ENCODE measurements around the gene SPATA9.
A peak's percentile ranks its signal among the peaks of the same experiment; 100 is the strongest.
"Not testable (repeated sequence)": the region's sequence is repeated elsewhere in the genome, so short reads cannot be mapped to it uniquely, and the experiment has no call there.

The SPATA9 gene

DNA sequence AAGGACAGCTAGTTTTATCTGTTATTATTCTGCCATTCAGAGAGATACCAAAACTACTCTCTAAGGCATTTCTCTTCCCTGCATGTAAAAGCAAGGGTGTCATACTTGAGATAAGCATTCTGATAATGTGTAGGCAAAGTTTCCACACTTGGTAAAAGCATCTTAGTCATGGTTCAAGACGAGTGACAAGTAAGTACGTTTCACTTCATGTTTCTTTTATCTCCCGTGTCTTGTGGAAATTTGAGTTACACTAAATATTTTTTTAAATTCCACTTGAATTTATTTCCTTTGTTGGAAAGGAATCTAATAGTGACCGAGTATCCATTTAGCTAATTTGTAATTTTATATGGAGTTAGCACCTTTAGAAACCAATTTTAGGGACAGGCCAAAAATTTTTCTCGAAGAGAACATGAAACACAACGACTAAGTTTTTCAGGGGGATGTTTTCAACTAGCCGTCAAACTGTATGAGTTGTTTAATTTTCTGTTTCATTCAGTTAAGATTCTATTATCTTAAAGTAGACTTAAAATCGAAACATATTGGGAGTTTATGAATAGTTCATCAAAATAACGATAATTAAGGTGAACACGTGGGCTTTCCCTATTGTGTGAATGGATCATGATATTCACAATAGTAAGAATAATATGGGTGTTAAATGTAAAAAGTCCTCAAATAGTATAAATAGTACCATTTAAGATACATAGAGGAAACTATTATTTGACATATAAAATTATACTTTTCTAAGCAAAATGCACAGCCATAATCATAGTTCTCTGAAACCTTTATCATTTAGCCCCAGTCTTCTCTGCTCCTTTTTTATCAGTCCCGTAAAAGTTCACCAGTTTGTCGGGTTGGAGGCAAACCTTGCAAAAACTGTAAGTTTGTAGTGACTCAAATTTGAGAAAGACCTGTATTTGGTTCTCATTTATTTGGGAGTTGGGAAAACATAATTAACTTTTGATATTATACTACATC is 34.6 kb downstream of the SPATA9 start:
- peak; percentile 33 for FAIRE-seq
- DNase-seq (ENCODE audit: insufficient read length, low spot score): no peak

DNA sequence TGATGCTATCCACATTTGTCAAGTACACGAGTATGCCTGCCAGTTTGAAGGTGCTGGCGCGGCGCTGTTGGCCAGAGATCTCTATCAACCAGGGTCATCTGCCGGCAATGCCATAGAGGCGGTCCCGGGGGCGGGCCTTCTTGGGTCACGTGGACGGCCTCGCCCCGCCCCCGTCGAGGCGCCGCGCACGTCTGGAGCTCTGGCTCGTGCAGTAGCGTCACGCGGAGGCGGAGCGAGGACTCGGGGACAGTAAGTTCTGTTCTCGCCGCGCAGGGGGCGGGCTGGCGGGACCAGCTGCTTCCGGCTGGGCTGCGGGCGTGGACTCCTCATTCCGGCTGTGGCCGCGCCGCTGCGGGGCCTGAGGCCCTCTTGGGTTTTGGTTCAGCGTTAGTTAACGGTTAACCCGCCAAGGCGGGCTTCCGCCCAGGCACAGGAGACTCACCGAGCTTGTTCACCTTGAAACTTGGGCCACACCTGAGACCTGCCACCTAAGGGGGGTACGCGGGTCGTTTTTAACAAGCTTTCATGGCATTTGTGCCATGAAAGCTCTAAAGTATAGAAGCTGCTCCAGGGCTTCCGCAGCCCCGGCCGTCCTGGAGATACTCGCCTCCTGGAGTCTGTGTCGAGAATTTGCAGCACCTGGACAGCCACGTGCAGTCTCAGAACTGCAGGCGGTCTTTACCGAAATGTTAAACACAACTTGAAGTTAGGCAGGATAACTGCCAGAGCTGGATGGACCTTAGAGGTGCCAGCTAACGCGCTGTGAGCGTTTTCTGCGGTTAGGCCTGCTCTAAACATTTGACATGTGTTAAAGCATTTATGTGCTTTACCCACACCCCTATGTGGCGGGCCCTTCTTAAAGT is 36.0 kb downstream of the SPATA9 start, which contains the start of gene RFESD:
Gene RFESD (plus strand): TSS at position 209 of the 863 bp plus-strand sequence. CDS start 5,495 bp downstream, outside the sequence.
- FAIRE-seq: peak; percentile 89
- DNase-seq (ENCODE audit: insufficient read length, low spot score): peak; percentile 69

DNA sequence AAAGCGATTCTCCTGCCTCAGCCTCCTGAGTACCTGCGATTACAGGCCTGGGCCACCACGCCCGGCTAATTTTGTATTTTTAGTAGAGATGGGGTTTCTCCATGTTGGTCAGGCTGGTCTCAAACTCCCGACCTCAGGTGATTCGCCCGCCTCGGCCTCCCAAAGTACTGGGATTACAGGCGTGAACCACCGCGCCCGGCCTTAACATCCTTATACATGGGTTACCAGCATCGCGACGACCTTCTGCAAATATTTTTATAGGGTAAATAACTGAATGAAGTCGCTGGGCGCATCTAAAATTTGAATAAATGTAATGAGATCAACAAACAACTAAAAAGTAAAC is 36.6 kb downstream of the SPATA9 start:
- FAIRE-seq; DNase-seq (ENCODE audit: insufficient read length, low spot score): not testable (repeated sequence)

DNA sequence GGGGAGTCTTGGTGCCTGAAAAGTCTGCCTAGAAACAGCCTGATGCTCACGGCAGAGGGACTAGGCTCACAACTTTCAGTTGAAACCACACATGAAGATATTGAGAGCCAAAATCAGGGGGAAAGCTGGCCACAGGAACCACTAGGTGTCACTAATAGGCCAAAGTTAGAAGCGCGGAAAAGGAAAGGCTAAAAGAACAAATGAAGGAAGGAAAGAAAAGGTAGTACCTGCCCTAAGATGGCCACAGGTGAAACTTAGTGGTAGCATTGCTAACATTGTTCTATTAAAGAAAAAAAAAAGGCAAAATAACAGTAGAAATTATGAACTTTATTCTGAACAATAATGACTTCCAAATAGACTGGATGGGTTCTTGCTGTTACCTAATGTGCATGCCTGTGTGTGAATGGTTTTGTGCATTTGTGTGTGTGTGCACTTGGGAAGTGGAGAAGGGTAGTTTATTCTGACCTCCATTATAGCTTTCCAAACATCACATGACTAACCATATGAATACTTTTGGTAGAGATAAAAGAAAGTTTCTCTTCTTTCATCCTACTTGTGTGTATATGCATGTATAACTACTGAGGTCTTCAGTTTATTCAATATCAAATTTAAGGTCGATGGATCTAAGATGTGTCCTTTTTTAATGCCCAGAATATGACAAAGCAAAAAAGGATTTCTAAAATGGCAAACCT is 38.3 kb downstream of the SPATA9 start:
- FAIRE-seq: peak; percentile 97

DNA sequence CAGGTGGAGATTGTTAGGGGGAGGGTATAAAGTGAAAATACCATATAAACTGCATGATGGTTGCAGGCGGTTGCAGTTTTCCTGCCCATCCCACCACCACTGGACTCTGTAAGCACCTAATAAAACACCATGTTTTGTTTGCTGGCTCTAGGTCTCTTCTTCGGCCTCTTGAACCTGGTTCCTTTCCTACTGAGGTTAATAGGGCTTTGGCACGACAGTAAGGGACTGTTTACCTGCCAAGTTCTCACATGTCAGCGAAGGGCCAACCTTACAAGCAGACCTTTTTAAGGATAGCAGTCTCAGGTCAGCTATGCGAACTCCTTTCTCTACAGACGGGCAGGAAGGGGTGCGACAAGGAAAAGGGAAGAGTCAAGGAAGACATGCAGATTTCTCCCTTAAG is 39.6 kb downstream of the SPATA9 start:
- no peak for DNase-seq (ENCODE audit: insufficient read length, low spot score)
- FAIRE-seq: no peak

More for the DNA sequence above, 38.3 kb downstream of the SPATA9 start:
- DNase-seq (ENCODE audit: insufficient read length, low spot score): no peak

DNA sequence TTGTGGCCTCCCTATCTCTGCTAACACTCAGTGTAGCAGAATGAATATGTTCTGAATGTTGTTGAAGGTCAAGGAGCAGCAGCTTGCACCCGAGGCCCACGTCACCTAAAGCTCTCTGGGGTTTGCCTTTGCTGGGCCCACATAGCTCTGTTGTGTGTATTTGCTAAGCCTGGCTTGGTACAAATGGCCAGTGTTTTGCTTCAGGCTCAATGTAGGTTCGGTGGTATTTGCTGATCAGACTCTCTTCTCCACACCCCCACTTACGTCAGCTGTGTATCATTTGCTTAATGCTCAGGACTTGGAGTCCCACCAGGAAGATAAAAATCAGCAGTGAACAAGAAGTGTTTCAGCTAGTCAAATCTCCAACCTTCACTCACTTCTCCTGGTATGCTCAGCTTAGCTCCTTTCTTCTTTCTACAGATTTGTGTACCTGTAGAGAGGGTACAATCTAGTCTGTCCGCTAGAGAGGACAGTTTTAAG is 41.0 kb downstream of the SPATA9 start:
- no peak for FAIRE-seq

DNA sequence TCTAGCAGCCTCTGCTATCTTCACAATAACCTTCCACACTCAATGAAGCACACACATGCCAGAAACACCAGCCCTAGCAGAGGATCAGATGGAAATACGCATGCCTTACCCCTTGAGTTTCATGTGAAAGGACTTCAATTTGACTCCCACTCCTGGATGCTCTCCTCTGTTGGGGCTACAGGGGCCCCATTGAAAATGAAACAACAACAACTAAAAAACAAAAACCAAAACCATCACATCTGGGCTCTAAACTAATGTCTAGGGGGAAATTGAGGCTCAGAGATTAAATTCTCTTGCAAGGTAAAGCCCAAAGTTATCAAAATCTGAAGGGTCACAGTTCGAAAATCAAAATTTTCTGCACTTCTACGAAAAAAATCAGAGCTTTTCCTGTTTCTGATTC is 44.2 kb downstream of the SPATA9 start:
- peak; percentile 84 for FAIRE-seq

More for the DNA sequence above, 41.0 kb downstream of the SPATA9 start:
- DNase-seq (ENCODE audit: insufficient read length, low spot score): no peak

DNA sequence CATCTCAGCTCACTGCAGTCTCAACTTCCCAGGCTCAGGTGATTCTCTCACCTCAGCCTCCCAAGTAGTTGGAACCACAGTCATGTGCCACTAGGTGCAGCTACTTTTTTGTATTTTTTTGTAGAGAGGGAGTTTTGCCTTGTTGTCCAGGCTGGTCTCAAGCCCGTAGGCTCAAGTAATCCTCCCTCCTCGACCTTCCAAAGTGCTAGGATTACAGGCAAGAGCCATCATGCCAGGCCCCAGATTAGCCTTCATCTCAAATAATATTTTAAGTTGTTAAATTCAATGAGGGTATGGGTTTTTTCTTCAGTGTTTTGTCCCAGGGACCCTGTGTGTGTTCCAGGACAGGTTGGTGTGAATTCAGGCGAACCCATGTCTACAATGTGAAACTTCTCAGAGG is 48.7 kb downstream of the SPATA9 start:
- DNase-seq (ENCODE audit: insufficient read length, low spot score) (no peak), FAIRE-seq (no peak)

More for the DNA sequence above, 44.2 kb downstream of the SPATA9 start:
- DNase-seq (ENCODE audit: insufficient read length, low spot score): no peak

DNA sequence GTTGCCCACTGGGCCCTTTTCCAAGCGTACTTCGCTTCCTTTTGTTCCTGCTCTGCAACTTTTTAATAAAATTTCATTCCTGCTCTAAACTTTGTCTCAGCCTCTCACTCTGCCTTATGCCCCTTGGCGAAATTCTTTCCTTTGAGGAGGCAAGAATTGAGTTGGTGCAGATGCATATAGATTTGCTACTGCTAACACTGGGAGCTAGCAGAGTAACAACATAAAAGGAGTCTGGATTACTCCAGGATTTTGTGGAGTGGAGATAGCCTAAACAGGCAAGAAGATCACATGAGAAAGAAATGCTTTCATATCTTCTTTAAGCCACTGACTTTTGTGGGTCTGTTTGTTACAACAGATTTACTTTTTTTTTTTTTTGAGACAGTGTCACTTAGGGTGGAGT is 49.1 kb downstream of the SPATA9 start:
- FAIRE-seq: no peak
- DNase-seq (ENCODE audit: insufficient read length, low spot score): no peak

DNA sequence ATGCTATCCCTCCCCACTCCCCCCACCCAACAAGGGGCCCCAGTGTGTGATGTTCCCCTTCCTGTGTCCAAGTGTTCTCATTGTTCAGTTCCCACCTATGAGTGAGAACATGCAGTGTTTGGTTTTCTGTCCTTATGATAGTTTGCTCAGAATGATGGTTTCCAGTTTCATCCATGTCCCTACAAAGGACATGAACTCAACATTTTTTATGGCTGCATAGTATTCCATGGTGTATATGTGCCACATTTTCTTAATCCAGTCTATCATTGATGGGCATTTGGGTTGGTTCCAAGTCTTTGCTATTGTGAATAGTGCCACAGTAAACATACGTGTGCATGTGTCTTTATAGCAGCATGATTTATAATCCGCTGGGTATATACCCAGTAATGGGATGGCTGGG is 49.8 kb downstream of the SPATA9 start:
- FAIRE-seq; DNase-seq (ENCODE audit: insufficient read length, low spot score): not testable (repeated sequence)

DNA sequence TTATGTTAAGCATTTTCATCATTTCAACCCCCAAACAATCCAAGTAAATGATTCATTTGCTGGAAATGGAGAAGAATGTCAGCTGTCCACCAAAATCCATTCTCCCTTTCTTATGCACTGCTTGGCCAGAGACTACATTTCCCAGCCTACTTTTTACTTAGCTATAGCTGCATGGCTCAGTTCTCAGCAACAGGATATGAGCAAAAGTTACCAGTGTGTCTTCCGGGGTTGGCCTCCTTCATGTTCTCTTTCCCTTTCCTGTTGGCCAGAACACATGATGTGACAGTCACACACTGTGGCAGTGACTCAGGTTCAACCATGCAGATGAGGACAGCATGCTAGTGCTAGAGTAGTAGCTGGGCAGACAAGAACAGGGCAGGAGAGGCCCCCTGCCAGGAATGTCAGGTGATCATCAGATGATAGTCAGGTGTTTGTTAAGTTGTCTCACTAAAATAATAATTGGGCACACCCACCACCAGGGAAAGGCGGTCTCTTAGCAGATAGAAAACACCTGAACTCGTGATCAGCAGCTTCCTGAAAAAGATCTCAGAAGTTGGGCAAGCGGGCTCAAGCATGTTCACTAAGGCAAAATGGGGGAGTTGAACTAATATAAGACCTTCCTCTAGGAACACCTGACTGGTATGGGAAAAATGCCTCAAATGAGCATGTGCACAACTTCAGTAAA is 50.7 kb downstream of the SPATA9 start:
- FAIRE-seq (peak; percentile 18), DNase-seq (ENCODE audit: insufficient read length, low spot score) (no peak)

DNA sequence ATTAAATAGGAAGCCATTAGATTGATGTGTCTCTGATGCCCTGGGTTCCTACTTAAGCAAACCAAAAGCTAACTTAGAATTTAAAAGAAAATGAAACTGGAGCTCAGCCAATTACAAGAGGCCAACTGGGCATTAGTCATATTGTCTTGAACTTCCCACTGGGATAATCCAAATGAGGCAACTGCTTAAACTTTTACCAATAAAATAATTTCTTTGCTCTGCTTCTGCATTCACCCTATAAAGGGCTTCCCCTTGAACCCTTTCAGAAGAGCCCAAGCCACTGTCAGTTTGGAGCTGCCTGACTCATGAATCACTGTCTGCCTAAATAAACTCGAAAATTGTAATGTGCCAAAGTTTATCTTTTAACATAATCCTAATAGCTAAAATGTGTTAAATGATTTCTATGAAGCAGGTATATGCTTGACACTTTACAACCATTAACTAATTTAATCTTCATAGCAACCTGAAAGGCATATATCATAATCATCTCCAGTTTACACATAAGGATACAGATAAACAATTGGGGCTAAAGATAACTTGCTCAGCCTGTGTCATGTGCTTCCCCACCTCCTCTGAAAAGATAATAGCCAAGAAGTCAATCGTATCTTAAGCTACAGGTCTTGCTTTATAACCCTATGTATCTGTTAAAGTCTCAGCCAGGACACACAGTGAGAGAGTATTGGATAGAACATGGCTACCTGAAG is 51.4 kb downstream of the SPATA9 start:
- DNase-seq (ENCODE audit: insufficient read length, low spot score) (no peak), FAIRE-seq (no peak)

DNA sequence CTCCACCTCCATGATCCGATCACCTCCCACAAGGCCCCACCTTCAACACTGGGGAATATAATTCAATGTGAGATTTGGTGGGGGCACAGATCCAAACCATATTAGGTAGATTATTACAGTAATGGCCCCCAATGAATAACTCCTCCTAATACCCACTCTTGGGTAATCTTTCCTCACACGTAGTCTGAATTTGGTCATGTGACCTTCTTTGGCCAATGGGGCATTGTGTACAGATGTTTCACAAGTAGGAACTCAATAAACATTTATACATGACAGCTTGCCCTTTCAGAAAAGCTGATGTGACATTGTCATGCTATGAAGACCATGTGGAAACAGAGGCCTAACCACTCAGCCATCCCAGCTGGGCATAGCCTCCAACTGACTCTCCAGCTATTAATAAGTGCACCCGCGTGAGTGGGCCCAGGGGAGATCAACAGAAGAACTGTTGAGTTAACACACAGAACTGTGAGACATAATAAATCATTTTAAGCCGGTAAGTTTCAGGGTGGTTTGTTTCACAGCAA is 52.3 kb downstream of the SPATA9 start:
- FAIRE-seq: no peak

DNA sequence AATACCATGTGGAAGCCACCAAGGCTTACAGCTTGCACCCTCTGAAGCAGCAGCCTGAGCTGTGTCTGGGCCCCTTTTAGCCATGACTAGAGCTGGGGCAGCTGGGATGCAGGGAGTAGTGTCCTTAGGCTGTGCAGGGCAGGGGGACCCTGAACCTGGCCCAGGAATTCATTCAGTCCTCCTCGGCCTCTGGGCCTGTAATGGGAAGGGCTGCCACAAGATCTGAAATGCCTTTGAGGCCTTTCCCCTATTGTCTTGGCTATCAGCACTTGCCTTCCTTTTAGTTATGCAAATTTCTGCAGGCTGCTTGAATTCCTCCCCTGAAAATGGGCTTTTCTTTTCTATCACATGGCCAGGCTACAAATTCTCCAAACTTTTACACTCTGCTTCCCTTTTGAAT is 53.9 kb downstream of the SPATA9 start:
- DNase-seq (ENCODE audit: insufficient read length, low spot score) (no peak), FAIRE-seq (no peak)

More for the DNA sequence above, 52.3 kb downstream of the SPATA9 start:
- DNase-seq (ENCODE audit: insufficient read length, low spot score): no peak

DNA sequence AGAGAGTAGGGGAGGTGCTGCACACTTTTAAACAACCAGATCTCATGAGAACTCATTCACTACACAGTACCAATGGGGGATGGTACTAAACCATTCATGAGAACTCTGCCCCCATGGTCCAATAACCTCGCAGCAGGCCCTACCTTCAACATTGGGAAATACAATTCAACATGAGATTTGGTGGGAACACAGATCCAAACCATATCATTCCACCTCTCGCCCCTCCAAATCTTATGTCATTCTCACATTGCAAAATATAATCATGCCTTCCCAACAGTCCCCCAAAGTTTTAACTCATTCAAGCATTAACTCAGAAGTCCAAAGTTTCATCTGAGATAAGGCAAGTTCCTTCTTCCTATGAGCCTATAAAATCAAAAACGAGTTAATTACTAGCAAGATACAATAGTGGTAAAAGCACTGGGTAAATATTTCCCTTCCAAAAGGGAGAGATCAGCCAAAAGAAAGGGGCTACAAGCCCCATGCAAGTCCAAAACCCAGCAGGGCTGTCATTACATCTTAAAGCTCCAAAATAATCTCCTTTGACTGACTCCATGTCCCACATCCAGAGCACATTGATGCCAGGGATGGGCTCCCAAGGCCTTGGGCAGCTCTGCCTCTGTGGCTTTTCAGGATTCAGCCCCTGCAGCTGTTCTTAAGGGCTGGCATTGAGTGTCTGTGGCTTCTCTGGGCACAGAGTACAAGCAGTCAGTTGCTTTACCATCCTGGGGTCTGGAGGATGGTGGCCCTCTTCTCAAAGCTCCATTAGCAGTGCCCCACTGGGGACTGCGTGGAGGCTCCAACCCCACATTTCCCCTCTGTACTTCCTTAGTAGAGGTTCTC is 54.6 kb downstream of the SPATA9 start:
- DNase-seq (ENCODE audit: insufficient read length, low spot score) (no peak), FAIRE-seq (no peak)

DNA sequence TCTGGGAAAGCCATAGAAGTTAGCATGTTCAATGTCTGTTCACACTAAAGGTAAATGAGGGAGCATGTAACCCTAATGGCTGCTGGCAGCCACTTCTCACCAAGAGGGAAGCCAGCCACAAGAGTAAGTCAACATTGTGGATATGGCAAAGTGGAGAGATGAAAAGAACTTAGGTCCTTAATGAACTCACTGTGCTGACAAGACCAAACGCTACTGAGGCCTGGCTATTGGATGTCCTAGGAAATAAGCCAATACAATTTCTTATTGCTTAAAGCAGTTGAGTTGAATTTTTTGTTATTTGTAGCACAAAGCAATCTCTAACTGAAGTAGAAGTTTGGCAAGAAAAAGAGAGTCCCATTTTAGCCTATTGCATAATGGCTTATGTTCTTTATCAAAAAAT is 56.1 kb downstream of the SPATA9 start:
- DNase-seq (ENCODE audit: insufficient read length, low spot score) (no peak), FAIRE-seq (no peak)

DNA sequence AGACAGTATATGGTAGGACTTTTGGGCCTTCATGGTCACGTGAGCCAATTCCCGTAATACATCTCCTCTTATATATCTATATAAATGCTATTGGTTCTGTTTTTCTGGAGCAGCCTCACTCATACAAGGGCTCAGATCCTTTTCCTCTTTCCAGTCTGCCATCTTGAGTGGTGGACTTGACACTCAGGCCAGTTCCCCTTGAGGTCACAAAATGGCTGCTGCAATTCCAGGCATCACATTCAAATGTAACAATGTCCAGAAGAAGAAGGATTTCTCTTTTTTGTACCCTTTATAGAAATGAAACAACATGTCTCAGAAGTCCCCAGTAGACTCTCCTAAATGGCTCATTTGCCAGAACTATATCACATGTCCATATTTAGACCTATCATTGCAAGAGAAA is 58.4 kb downstream of the SPATA9 start:
- DNase-seq (ENCODE audit: insufficient read length, low spot score) (no peak), FAIRE-seq (no peak)

DNA sequence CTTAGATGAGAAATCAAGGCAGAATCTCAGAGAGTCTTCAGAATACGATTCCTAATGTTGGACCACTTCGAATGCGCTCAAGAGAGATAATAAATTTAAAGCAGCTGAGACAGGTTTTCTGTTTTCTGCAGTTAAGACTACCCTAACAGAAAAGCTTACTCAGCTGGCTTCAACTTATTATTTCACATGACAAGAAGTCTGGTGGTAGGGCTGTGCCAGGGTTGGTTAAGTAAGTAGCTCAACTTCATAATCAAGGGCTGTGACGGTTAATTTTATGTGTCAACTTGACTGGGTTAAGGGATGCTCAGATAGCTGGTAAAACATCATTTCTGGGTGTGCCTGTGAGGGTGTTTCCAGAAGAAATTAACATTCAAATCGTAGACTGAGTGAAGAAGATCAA is 59.1 kb downstream of the SPATA9 start:
- DNase-seq (ENCODE audit: insufficient read length, low spot score) (no peak), FAIRE-seq (no peak)

Measured in GM19239 (cell line).